ENCODE measurements around the gene SLC2A2. TPM values are rescaled to one million over a fixed set of nuclear protein-coding genes. Genes with fewer than 3 reads are reported as not detected.

Gene SLC2A2
- total and polyA plus RNA-seq, 11 donors, result 0.11 TPM; not detected in 10

DNA sequence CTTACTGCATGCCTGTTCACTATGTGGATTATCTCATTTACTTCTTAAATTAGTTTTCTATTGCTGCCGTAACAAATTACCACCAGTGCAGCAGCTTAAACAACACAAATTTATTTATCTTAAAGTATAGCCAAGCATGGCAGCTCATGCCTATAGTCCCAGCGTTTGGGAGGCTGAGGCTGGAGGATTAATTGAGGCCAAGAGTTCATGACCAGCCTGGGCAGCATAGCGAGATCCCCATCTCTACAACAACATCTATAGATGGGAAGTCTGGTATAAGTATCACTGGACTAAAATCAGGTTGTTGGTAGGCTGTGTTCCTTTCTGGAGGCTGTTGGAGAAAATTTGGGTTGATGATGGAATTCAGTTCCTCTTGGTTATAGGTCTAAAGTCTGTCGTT, 5.1 kb downstream of the SLC2A2 start:
- no peaks in the 10 kb centered on the region for H3K36me3 ChIP-seq
- H3K9me3 ChIP-seq, result no peaks in the 10 kb centered on the region
- no peaks in the 10 kb centered on the region for H3K4me1 ChIP-seq
- DNase-seq (no peak), ATAC-seq (no peak)
- H3K27me3 ChIP-seq, result peaks cover 0 to 3% (median 0%) of the 10 kb centered on the region in 9 donors
- TF ChIP-seq POLR2A (IDR thresholded peaks at IDR 0.05), result no peak
- TF ChIP-seq, protein P1, sequence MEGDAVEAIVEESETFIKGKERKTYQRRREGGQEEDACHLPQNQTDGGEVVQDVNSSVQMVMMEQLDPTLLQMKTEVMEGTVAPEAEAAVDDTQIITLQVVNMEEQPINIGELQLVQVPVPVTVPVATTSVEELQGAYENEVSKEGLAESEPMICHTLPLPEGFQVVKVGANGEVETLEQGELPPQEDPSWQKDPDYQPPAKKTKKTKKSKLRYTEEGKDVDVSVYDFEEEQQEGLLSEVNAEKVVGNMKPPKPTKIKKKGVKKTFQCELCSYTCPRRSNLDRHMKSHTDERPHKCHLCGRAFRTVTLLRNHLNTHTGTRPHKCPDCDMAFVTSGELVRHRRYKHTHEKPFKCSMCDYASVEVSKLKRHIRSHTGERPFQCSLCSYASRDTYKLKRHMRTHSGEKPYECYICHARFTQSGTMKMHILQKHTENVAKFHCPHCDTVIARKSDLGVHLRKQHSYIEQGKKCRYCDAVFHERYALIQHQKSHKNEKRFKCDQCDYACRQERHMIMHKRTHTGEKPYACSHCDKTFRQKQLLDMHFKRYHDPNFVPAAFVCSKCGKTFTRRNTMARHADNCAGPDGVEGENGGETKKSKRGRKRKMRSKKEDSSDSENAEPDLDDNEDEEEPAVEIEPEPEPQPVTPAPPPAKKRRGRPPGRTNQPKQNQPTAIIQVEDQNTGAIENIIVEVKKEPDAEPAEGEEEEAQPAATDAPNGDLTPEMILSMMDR (IDR thresholded peaks at IDR 0.05), result no peak
- 79 to 89% (median 85%) methylated on average over 4 of the region's 4 CpGs for WGBS, 4 donors
- intact Hi-C loops (cut with DNase I), result no loop called here
- no peak overlapping the region for H3K4me3 ChIP-seq
- H3K27ac ChIP-seq, result no peak overlapping the region

DNA sequence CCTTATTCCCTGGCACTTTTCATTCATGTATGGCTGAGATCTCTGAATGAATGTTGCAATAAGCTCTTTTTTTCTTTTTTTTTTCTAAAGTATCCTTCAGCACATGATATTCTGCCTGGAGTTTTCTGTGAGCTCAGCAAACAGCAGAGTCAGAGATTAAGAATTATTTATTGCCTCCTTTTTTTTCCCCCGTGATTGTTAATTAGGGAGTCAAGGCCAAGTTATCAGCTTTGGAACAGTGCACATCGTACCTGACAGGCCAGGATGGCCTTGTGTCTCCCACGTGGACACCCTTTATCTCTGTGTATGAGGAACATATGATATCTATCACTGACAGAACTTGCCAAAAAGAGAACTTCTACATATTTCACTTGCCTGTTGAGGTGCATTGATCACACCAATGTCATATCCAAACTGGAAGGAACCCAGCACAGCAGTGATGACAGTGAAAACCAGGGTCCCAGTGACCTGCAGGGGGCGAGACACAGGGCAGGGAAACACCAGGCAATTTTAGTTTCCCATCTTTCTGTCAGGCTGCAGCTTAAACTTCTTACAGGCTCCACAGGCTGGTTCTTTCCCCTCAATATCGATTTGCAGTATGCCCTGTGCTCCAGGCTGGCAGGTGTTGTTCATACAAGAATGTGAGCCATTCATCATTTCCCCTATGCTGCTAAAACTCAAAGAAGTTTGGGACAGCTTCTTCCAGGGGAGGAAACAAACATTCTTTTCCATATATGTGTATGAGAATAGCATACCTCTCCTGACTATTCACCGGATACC, 8.2 kb downstream of the SLC2A2 start:
- 53 to 64% (median 57%) methylated on average over 6 of the region's 6 CpGs for WGBS, 4 donors
- Histone ChIP-seq H3K36me3 (no peaks in the 10 kb centered on the region), H3K4me3 (no peak overlapping the region), H3K27ac (no peak overlapping the region), H3K4me1 (no peaks in the 10 kb centered on the region), H3K9me3 (no peaks in the 10 kb centered on the region), H3K27me3 (peaks cover 0 to 3% (median 0%) of the 10 kb centered on the region in 9 donors)
- TF ChIP-seq, protein P1 (IDR thresholded peaks at IDR 0.05), result no peak
- TF ChIP-seq POLR2A (IDR thresholded peaks at IDR 0.05), result no peak
- intact Hi-C loops (cut with DNase I), result no loop called here
- no peak for DNase-seq
- ATAC-seq, result no peak

DNA sequence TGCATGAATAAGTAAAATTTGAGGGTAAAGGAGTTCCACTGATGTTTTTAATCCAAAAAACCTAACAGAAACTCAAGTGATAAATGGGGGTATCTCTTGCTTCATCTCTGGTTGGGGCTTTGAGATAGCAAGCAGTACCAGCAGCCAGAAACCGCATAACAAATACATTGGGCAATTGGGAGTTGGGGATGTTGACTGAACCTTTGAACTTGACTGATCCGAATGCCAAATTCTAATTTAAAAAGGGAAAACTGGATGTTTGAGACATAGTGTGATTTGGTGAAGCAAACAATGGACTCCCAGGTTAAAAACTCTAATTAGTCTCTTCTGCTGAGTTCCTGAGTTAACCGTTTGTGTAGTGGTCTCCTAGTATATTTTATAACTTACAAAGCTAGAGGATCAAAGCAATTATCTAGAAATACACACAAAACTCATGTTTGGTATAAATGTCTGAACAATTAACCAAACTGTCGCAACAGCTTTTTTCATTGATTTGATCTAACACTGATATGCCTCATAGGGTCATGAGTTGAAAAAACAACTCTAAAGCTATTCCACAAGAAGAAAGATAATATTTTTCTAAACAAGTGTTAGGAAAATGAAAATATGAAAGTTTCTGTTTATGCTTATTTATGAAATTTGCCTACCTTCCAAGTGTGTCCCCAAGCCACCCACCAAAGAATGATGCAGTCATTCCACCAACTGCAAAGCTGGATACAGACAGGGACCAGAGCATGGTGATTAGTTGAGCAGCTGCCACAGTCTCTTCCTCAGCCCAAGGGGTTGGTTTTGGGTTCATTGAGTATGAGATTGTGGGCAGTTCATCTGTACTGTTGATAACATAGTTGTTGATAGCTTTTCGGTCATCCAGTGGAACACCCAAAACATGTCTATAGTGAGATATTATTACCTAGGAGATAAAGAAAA, 12.4 kb downstream of the SLC2A2 start:
- intact Hi-C loops (cut with DNase I), result no loop called here
- H3K27ac ChIP-seq, result no peak overlapping the region
- 77 to 88% (median 84%) methylated on average over 5 of the region's 5 CpGs for WGBS, 4 donors

More for the DNA sequence above, 12.4 kb downstream of the SLC2A2 start:
- TF ChIP-seq POLR2A (IDR thresholded peaks at IDR 0.05), result no peak
- TF ChIP-seq, protein P1 (IDR thresholded peaks at IDR 0.05), result no peak
- Histone ChIP-seq H3K4me1 (no peaks in the 10 kb centered on the region), H3K4me3 (no peak overlapping the region), H3K36me3 (no peaks in the 10 kb centered on the region), H3K9me3 (no peaks in the 10 kb centered on the region), H3K27me3 (peaks cover 0 to 3% (median 0%) of the 10 kb centered on the region in 9 donors)
- DNase-seq (no peak), ATAC-seq (no peak)

All from heart left ventricle (tissue), 16 donors.